HG03025 (cell line): ENCODE data around the gene FTO.
"Not testable (repeated sequence)": the region's sequence is repeated elsewhere in the genome, so short reads cannot be mapped to it uniquely, and the experiment has no call there.

Source experiments
- ATAC-seq: cut with Tn5 transposase; IDR thresholded peaks from one replicate; pipeline ENCODE4 v1.9.1; 2021; ENCODE audit warnings: mild to moderate bottlenecking, moderate library complexity; ENCODE audit not compliant: unreplicated experiment, low FRiP score

Gene FTO

DNA sequence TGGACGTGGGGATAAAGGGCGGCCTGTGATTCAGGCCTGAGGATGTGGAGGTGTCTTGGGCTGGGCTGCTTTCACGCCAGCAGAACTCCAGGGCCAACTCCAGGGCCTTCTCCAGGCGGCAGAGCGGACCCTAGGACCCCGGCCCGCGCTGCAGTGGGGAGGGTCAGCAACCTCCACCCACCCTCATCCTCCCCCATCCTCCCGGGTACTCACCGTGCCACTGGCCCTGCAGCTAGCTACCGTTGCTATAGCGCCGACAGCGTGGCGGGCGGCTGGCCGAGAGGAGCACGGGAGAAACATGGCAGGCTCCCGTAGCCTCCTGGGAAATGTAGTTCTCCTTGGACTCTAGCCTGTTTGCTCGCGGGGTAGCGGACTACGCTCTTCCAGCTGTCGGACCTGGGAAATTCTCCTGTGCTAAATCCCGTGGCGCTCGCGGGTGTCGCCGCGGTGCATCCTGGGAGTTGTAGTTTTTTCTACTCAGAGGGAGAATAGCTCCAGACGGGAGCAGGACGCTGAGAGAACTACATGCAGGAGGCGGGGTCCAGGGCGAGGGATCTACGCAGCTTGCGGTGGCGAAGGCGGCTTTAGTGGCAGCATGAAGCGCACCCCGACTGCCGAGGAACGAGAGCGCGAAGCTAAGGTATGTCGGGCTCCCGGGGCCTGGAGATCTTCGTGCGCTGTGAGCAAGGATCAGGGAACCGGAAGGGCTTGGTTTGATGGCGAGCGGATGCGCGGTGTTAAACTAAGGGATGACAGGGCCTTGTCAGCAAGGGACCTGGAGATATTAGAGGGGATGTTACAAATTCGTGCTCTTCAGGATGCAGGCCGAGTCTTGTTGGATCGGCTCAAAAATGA lies at the start of gene FTO, which contains the start of gene RPGRIP1L:
TSS of gene FTO (plus strand) at position 567 of the 855 bp plus-strand sequence.
TSS of gene RPGRIP1L (minus strand) at position 270 of the 855 bp plus-strand sequence. CDS start 3,136 bp downstream, outside the sequence.
- ATAC-seq = peak; percentile 99

DNA sequence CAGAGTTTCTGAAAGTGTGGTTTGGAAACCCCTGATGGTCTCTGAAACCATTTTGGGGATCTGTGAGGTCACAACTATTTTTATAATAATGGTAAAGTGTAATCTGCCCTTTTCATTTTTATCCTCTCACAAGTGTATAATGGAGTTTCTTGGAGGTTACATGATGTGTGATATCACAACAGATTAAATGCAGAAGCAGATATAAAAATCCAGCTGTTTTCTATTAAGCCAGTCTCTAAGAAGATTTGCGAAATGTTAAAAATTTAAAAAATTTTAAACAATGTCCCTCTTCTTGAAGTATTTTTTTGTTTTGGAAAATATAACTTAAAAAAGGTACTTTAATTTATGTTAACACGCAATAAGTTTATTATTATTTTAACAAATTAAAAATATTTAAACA lies 49.0 kb upstream of the FTO start:
- ATAC-seq = no peak

DNA sequence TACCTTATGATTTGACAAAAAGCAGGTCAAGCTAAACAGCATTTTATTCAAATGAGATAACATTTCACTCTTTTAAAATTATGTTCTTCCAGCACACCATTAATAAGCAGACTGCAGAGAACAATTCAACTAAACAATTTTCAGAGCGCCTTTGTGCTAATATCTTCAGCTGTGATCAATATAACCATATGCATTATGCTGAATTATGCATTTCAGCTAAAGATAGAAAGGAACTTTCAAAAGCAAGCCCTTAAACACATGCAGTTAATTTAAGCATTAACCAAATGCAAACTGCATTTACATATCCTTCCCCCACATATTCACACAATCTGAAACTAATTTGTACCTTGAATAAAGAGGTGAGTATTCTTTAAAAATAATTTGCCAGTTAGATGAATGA lies 41.9 kb upstream of the FTO start:
- no peak for ATAC-seq

GRCh38 chr16:53664724-53665345 lies 39.1 kb upstream of the FTO start:
- ATAC-seq = peak; percentile 87

DNA sequence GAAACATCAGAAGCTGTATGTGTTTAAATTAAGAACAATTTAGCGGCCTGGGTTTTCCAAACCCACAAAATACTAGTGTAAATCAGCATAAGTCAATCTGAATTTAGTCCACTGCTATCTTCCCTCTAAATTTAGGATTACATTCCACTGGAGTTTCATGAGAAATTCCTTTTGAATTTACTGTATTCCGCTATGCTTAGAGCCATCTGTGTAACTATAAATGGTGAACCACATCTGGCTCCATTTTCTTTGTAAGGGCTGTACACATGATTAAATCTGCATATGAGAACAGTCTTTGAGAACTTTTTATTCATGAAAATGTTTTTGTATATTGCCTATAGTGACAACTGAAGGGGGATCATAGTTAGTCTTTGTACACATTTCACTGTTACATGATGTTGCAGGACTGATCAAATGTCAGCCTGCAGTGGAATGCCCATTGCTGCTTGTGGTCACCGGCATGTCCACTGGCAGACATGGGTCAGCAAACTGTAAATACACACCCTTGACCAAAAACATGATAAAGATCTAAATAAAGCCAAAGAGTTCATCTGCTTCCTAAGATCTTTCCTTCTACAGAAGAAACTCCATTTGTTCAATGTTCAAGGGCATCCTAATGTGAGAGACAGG lies 37.1 kb upstream of the FTO start:
- no peak for ATAC-seq

DNA sequence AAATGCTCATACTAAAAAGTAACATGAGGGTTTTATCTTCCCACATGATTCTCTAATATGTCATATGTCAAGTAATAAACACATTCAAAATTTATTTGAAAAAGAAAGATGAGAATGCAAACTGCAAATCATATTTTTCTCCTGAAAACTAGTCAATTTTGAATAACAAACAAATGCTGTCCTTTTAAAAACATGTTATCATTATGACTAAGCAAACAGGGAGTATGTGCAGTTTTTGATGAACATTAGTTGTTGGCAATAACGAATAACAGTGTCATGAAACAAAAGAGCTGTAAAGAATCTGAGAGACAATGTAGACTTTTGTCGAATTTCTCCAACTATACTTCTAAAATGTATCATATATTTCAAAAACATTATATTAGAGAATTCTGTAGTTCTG lies 35.1 kb upstream of the FTO start:
- ATAC-seq = no peak

DNA sequence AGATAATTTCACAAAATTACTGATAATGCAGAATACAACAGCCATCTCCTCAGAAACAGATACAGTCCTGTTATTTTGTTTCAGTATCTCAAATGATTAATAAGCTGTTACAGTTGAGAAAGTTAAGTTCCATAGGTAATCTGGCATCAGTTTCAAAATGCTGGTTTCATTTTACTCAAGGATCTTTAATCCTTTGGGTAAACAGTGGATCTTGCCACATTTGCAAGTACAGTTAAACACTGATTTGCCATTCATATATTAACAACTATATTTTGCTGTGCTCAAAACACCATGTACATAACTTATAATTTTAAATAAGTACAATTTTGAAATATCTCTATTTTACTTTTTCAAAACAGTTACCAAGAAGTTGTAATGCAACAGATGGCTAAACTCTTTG lies 31.5 kb upstream of the FTO start:
- no peak for ATAC-seq

- no peak for ATAC-seq
Observed at GRCh38 chr16:53673189-53673588, 30.8 kb upstream of the FTO start.

- no peak for ATAC-seq
Observed at GRCh38 chr16:53678155-53678554, 25.8 kb upstream of the FTO start.

DNA sequence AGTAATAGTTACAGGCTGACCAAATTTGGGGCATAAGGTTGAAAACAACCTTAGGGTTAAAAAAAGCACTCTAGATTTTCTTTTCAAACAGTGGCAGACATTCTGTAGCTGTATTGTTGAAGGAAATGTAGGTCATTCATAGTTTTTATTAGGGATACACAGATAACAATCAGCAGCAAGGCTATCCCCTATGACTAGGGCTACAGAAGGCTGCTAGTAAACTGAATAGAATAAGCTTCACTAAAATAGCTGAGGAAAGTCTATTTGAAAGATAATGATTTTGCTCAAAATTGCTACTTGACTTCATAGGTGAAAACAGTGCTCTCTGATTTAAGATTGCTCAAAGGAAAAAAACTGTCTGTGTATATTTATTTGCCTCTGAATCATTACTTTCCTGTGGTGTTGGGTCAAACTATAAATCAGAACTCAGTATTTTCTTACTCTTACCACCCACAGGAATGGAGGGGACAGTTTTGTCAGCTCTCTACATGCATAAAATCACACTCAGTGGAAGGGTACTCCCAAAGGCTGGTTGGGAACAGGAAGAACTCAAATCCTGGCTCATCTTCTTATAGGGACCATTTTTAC lies 25.1 kb upstream of the FTO start:
- no peak for ATAC-seq

DNA sequence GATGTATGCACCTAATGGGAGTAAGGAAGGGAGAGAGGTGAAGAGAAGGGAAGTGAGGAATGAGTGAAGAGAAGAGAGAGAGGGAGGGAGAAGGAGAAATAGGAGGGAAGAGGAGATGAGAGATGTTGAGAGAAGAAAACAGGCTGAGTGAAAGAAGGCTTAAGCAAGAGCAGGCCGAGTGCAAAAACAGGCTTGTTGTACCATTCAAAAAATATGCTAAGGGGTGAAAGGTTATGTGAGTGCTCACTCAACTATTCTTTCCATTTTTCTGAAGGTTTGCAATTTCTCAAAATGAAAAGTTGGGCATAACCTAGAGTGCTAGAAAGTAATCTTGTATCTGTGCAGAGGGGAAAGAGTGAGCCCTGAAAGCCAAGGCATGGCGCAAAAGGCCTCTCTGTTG lies 23.2 kb upstream of the FTO start:
- no peak for ATAC-seq

DNA sequence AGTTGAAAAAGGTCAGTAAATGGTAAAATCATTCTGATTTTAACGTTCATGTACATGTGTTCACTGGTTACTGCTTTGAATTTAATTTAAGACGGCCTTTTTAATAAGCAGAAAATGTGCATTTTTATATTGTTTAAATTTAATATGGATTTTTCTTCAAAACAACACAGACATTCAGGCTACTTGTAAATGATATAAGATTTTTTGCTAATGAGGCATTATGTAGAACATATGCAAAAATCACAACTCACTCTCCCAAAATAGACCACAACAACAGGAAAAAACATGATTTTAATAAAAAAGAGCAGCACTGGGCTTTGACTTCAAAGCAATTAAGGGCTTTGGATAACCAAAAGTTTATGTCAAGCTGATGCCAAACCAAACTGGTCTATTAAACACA lies 22.6 kb upstream of the FTO start:
- no peak for ATAC-seq

- not testable (repeated sequence) for ATAC-seq
Observed at GRCh38 chr16:53685334-53685733, 18.6 kb upstream of the FTO start.

- no peak for ATAC-seq
Observed at GRCh38 chr16:53686710-53687109, 17.2 kb upstream of the FTO start.

DNA sequence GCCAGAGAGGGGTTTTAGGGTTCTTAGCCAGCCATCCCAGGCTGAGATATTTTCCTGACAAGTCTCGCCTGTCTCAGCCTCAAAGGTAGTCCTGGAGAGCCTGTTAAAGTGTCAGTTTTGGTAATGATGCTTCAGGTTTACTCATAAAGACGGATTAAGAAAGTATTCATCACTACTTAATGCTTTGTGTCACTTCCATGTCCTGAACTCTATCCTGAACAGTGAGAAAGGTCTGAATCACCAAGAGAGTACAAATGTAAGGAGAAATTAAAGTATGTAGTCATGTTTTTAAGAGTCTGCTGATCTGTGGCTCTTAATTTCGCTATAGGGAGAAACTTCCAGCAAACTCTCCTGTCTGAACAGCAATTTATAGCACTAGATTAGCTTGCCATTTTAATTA lies 14.3 kb upstream of the FTO start:
- no peak for ATAC-seq

DNA sequence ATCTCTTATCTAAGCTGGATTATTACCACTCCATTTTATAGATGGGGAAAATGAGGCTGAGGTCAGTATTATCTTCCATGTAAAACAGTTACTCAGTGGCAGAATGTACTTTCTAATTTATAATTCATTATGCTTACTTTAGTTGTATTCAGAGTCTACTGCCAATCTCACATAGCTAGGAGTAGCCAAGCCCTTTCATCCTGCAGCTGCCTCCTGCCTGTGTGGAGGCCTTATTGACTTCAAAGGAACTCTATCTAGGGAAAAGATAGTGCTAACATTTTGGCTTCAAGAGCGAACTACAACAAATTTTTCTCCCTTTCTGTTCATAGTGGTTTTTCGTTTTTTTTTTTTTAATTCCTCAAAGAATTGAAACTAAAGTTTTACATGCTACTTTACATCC lies 13.2 kb upstream of the FTO start:
- ATAC-seq = no peak

DNA sequence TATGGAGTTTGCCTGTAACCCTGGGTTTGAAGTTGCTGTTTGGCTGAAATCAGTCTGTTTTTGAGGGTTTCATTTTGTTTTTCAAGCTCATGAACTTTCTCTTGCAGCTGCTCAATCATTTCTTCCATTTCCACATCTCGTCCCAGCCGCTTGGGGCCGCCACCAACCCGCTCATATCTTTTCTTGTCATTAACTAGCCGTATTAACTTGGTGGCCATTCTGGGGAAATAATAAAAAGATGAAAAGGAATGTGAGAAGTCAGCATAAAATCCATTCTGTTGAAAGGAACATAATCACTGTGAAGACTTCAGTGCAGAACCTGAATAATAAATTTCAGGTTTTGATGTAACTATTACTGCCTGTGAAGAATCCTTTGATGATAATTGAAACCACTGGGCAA lies 11.8 kb upstream of the FTO start:
- ATAC-seq = no peak

GRCh38 chr16:53693320-53693719 lies 10.6 kb upstream of the FTO start:
- ATAC-seq = no peak

- ATAC-seq = no peak
Observed at GRCh38 chr16:53695070-53695469, 8.9 kb upstream of the FTO start.

GRCh38 chr16:53698271-53698670 lies 5.7 kb upstream of the FTO start:
- ATAC-seq = not testable (repeated sequence)

- no peak for ATAC-seq
Observed at GRCh38 chr16:53704445-53704813, 473 bp downstream of the FTO start.
